ENCODE results near the gene SHPK.

Gene SHPK

GRCh38 chr17:3596804-3597464 is 39.1 kb downstream of the SHPK start:
- Histone ChIP-seq H3K27me3 (replicated peaks; ENCODE audit: control insufficient read depth, insufficient read depth, low read length) (no peaks in the 10 kb centered on the region), H3K4me3 (replicated peaks; ENCODE audit: low read depth, low read length) (no peak overlapping the region), H3K36me3 (ENCODE audit: control insufficient read depth, insufficient read depth, low read length) (peaks cover 2% of the 10 kb centered on the region)
- no peak for DNase-seq (ENCODE audit: extremely low read depth, insufficient read length)
- TF ChIP-seq, protein P1, sequence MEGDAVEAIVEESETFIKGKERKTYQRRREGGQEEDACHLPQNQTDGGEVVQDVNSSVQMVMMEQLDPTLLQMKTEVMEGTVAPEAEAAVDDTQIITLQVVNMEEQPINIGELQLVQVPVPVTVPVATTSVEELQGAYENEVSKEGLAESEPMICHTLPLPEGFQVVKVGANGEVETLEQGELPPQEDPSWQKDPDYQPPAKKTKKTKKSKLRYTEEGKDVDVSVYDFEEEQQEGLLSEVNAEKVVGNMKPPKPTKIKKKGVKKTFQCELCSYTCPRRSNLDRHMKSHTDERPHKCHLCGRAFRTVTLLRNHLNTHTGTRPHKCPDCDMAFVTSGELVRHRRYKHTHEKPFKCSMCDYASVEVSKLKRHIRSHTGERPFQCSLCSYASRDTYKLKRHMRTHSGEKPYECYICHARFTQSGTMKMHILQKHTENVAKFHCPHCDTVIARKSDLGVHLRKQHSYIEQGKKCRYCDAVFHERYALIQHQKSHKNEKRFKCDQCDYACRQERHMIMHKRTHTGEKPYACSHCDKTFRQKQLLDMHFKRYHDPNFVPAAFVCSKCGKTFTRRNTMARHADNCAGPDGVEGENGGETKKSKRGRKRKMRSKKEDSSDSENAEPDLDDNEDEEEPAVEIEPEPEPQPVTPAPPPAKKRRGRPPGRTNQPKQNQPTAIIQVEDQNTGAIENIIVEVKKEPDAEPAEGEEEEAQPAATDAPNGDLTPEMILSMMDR (IDR thresholded peaks at IDR 0.05; ENCODE audit: insufficient read depth, low read length, poor library complexity, severe bottlenecking), result no peak

DNA sequence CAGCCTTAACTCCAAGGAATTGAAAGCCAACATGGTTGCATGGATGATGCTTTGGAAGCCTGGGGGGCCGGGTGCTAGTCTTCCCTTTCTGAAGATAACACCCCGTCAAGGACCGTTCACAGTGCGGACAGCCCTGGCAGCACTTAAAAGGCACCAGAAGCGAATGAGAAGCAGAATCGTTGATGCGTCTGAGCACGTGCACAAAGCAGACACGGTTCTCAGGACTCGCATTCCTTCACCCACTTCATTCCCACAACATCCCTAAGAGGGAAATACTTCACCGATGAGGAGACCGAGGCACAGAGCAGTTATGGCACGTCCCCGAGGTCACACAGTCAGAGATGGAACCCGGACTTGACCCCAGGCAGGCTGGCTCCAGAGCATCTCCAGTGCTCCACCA is 41.1 kb downstream of the SHPK start:
- DNase-seq (ENCODE audit: extremely low read depth, insufficient read length), result no peak
- Histone ChIP-seq H3K27me3 (replicated peaks; ENCODE audit: control insufficient read depth, insufficient read depth, low read length) (no peaks in the 10 kb centered on the region), H3K36me3 (ENCODE audit: control insufficient read depth, insufficient read depth, low read length) (peaks cover 2% of the 10 kb centered on the region), H3K4me3 (replicated peaks; ENCODE audit: low read depth, low read length) (no peak overlapping the region)
- TF ChIP-seq, protein P1 (IDR thresholded peaks at IDR 0.05; ENCODE audit: insufficient read depth, low read length, poor library complexity, severe bottlenecking), result no peak

- Histone ChIP-seq H3K4me3 (replicated peaks; ENCODE audit: low read depth, low read length) (no peak overlapping the region), H3K27me3 (replicated peaks; ENCODE audit: control insufficient read depth, insufficient read depth, low read length) (no peaks in the 10 kb centered on the region), H3K36me3 (ENCODE audit: control insufficient read depth, insufficient read depth, low read length) (peaks cover 7% of the 10 kb centered on the region)
- TF ChIP-seq, protein P1 (IDR thresholded peaks at IDR 0.05; ENCODE audit: insufficient read depth, low read length, poor library complexity, severe bottlenecking), result no peak
- no peak for DNase-seq (ENCODE audit: extremely low read depth, insufficient read length)
Measured at GRCh38 chr17:3594051-3594800, 41.8 kb downstream of the SHPK start.

DNA sequence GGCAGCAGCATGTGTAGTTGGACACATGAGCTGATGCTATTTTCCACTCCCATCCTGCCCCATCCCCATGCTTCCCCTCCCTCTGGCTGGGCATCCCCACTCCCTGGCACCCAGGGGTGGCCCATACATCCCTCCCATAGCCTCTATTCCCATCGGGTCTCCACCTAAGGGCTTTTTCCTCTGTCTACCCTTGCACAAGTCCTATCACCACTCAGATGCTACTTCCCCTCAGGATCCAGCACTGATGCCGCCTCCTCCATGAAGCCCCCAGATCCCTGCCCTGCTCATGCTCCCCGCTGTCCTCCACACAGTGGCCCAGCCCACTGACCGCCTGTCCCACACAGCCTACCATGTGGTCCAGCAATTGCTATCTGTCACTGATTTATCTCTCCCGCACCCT is 42.7 kb downstream of the SHPK start:
- TF ChIP-seq, protein P1 (IDR thresholded peaks at IDR 0.05; ENCODE audit: insufficient read depth, low read length, poor library complexity, severe bottlenecking), result no peak
- peaks cover 7% of the 10 kb centered on the region for H3K36me3 ChIP-seq (ENCODE audit: control insufficient read depth, insufficient read depth, low read length)
- H3K27me3 ChIP-seq (replicated peaks; ENCODE audit: control insufficient read depth, insufficient read depth, low read length), result no peaks in the 10 kb centered on the region
- no peak overlapping the region for H3K4me3 ChIP-seq (replicated peaks; ENCODE audit: low read depth, low read length)
- DNase-seq (ENCODE audit: extremely low read depth, insufficient read length), result no peak

- H3K27me3 ChIP-seq (replicated peaks; ENCODE audit: control insufficient read depth, insufficient read depth, low read length), result no peaks in the 10 kb centered on the region
- H3K36me3 ChIP-seq (ENCODE audit: control insufficient read depth, insufficient read depth, low read length), result peaks cover 7% of the 10 kb centered on the region
- TF ChIP-seq, protein P1 (IDR thresholded peaks at IDR 0.05; ENCODE audit: insufficient read depth, low read length, poor library complexity, severe bottlenecking), result no peak
- no peak for DNase-seq (ENCODE audit: extremely low read depth, insufficient read length)
- H3K4me3 ChIP-seq (replicated peaks; ENCODE audit: low read depth, low read length), result no peak overlapping the region
Measured at GRCh38 chr17:3592216-3592860, 43.7 kb downstream of the SHPK start.
